ENCODE data around the gene CLNK.

DNA sequence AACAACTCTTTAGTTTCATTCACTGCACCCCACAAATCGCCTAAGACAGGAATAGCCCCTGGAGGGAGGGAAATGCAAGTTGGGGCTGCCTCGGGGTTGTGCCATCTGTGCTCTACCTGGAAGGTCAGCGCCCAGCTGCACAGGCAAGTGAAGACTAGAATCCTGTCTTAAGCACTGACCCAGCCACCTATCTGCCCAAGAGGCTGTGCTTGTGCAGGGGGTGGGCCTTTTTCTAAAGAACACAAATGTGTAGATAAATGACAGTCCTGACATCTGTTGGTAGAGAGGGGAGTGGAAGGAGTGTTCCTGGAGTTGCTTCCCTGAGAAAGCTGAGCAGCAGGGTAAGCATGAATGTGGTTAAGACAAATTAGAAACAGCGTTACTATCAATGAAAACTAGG lies 243.1 kb downstream of the CLNK start:
- TF ChIP-seq GATA3 (IDR thresholded peaks at IDR 0.05; ENCODE audit: low read depth, low read length) (no peak), GATA2 (IDR thresholded peaks at IDR 0.05; ENCODE audit: low read depth, low read length) (no peak)

All from SH-SY5Y (cell line).